Measurements from ENCODE around the gene SLC5A11.

GRCh38 chr16:24858219-24859041 lies 12.7 kb downstream of the SLC5A11 start:
- TF ChIP-seq TAF1 (IDR thresholded peaks at IDR 0.05; ENCODE audit: borderline replicate concordance, insufficient read depth, low read length), result no peak
- no peak for TF ChIP-seq POLR2AphosphoS5 (IDR thresholded peaks at IDR 0.05; ENCODE audit: low read depth, low read length)
- peak; percentile 99 for TF ChIP-seq REST (IDR thresholded peaks at IDR 0.05; ENCODE audit: insufficient read depth in 1 of 2, low read depth in 2 of 2, low read length in 2 of 2)
- no peak for TF ChIP-seq SIN3A (IDR thresholded peaks at IDR 0.05; ENCODE audit: borderline replicate concordance, insufficient read depth, low read length)
- TF ChIP-seq FOXP2 (optimal IDR thresholded peaks at IDR 0.05; ENCODE audit: borderline replicate concordance, extremely low read depth, extremely low read length, insufficient read depth), result no peak

Measured in PFSK-1 (cell line).